WTC11 (cell line): ENCODE measurements around the gene CHD1L. TPM values are rescaled to one million over a fixed set of nuclear protein-coding genes. Genes with fewer than 3 reads are reported as not detected.

Source experiments
- ATAC-seq: fragments of 200-7000 bp; cut with Tn5 transposase; 2 replicates; pipeline ENCODE4 v1.10.0; 2021; ENCODE audit warnings: mild to moderate bottlenecking, moderate library complexity
- CTCF ChIA-PET: fragments of 300-600 bp; sonication (Branson Sonifier 250); formaldehyde crosslinking; loops from one replicate; lab custom pipeline; 2021; ENCODE audit warnings: antibody characterized with exemption; lab: Charles Lee
- POLR2A ChIA-PET: fragments of 350-600 bp; sonication (Branson Sonifier 250); formaldehyde crosslinking; loops from one replicate; lab custom pipeline; 2021; ENCODE audit warnings: antibody characterized with exemption; lab: Charles Lee
- DNase-seq: peaks from one replicate; pipeline ENCODE4 v3.0.0; 2021; ENCODE audit warnings: low spot score
- H3K27ac Mint-ChIP-seq: 2 replicates; pipeline ENCODE4 v1.8.0; 2021; ENCODE audit warnings: mixed read lengths
- H3K27me3 Mint-ChIP-seq: 2 replicates; pipeline ENCODE4 v1.8.0; 2021; ENCODE audit warnings: low read depth, mild to moderate bottlenecking, moderate library complexity, mixed read lengths
- H3K36me3 Mint-ChIP-seq: 2 replicates; pipeline ENCODE4 v1.8.0; 2021; ENCODE audit warnings: mixed read lengths
- H3K4me1 Mint-ChIP-seq: 2 replicates; pipeline ENCODE4 v1.8.0; 2022; ENCODE audit warnings: mixed read lengths
- H3K4me3 Mint-ChIP-seq: 2 replicates; pipeline ENCODE4 v1.8.0; 2021; ENCODE audit warnings: mild to moderate bottlenecking, moderate library complexity, mixed read lengths
- H3K9me3 Mint-ChIP-seq: 2 replicates; pipeline ENCODE4 v1.8.0; 2021; ENCODE audit warnings: mixed read lengths
- ERG ChIP-seq: fragments of 250-450 bp; sonication (Bioruptor Pico); IDR thresholded peaks from 2 replicates; pipeline ENCODE4 v1.8.0; 2021; ENCODE audit warnings: mild to moderate bottlenecking
- FOXJ3 ChIP-seq: sonication (generic); formaldehyde crosslinking; IDR thresholded peaks from 2 replicates; pipeline ENCODE4 v1.9.0; 2021; ENCODE audit warnings: missing genetic modification reagents, mild to moderate bottlenecking, borderline replicate concordance
- GABPB1 ChIP-seq: sonication (generic); formaldehyde crosslinking; IDR thresholded peaks from 2 replicates; pipeline ENCODE4 v1.8.1; 2023; ENCODE audit warnings: mild to moderate bottlenecking, missing genetic modification reagents
- IRF2 ChIP-seq: sonication (generic); formaldehyde crosslinking; IDR thresholded peaks from 2 replicates; pipeline ENCODE4 v1.8.0; 2022; ENCODE audit warnings: low read depth, missing genetic modification reagents, borderline replicate concordance
- JAZF1 ChIP-seq: fragments of 250-450 bp; sonication (Bioruptor Pico); IDR thresholded peaks from 2 replicates; pipeline ENCODE4 v1.9.0; 2021; ENCODE audit warnings: moderate library complexity, mild to moderate bottlenecking, inconsistent platforms
- MLX ChIP-seq: sonication (generic); formaldehyde crosslinking; IDR thresholded peaks from 2 replicates; pipeline ENCODE4 v1.8.1; 2023; ENCODE audit warnings: mild to moderate bottlenecking, missing genetic modification reagents, moderate library complexity
- TEAD1 ChIP-seq: sonication (generic); formaldehyde crosslinking; IDR thresholded peaks from 2 replicates; pipeline ENCODE4 v1.8.0; 2022; ENCODE audit warnings: mild to moderate bottlenecking, missing genetic modification reagents
- USF2 ChIP-seq: sonication (generic); formaldehyde crosslinking; IDR thresholded peaks from 2 replicates; pipeline ENCODE4 v1.8.1; 2023; ENCODE audit warnings: mild to moderate bottlenecking, missing genetic modification reagents, moderate library complexity
- ZNF121 ChIP-seq: sonication (generic); formaldehyde crosslinking; IDR thresholded peaks from 2 replicates; pipeline ENCODE4 v1.8.0; 2023; ENCODE audit warnings: missing genetic modification reagents
- ZNF416 ChIP-seq: fragments of 250-450 bp; sonication (Bioruptor Pico); IDR thresholded peaks from 2 replicates; pipeline ENCODE4 v1.9.0; 2021; ENCODE audit warnings: mild to moderate bottlenecking, inconsistent platforms
- total RNA-seq: library from RNA; stranded (reverse); gene quantifications from 3 replicates; pipeline ENCODE4 v1.2.3, GENCODE V29; 2021
- TF ChIP-seq, protein P1 (sequence below): sonication (generic); formaldehyde crosslinking; IDR thresholded peaks from 2 replicates; pipeline ENCODE4 v1.8.1; 2022; ENCODE audit warnings: low read depth, missing genetic modification reagents, borderline replicate concordance
- TF ChIP-seq, protein P2 (sequence below): sonication (generic); formaldehyde crosslinking; IDR thresholded peaks from 2 replicates; pipeline ENCODE4 v1.8.1; 2022; ENCODE audit warnings: mild to moderate bottlenecking, moderate library complexity, missing genetic modification reagents
- TF ChIP-seq, protein P3 (sequence below): sonication (generic); formaldehyde crosslinking; IDR thresholded peaks from 2 replicates; pipeline ENCODE4 v1.8.0; 2022; ENCODE audit warnings: mild to moderate bottlenecking, missing genetic modification reagents
- TF ChIP-seq, protein P4 (sequence below): fragments of 250-450 bp; sonication (Bioruptor Pico); IDR thresholded peaks from 2 replicates; pipeline ENCODE4 v1.9.0; 2021; ENCODE audit warnings: moderate library complexity, mild to moderate bottlenecking, inconsistent platforms, borderline replicate concordance

Gene CHD1L
- total RNA-seq, 1 experiment from 2014 or later = 68.7 TPM

DNA sequence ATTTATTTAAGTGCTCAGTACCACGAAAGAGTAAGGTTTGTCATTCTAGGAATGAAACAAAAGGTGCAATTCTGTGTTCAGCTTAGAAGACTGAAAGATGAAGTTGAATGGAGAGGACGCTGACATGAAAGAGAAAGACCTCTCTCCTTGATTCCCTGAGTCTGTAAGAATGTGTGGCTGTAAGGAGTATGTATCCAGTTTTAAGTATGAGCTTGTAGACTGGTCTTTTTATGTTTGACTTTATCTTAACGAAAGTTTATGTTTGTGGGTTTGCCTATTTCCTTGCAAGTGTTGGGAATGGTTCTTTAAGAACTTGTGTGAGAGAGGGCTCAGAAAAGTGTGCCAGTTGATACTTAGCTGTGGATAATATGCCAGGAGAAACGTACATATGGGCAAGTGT, 1.4 kb downstream of the CHD1L start:
- no peak overlapping the region for H3K27ac Mint-ChIP-seq
- H3K9me3 Mint-ChIP-seq = no peaks in the 10 kb centered on the region
- H3K4me3 Mint-ChIP-seq = peak overlapping the region; percentile 79
- POLR2A ChIA-PET = interaction anchor here (0.8 kb wide), 1 partner anchor 72 kb away, joined by 3 read pairs; the partner anchor contains the start of gene PRKAB2
- ATAC-seq (no peak), DNase-seq (no peak)
- CTCF ChIA-PET = interaction anchor here (0.8 to 3.3 kb wide), 9 partner anchors 12 to 164 kb away, joined by 3 to 67 read pairs (median 4); partner anchors contain the start of genes FMO5 and PRKAB2
- no peaks in the 10 kb centered on the region for H3K36me3 Mint-ChIP-seq
- H3K27me3 Mint-ChIP-seq = no peaks in the 10 kb centered on the region
- peaks cover 73% of the 10 kb centered on the region for H3K4me1 Mint-ChIP-seq
- TF ChIP-seq MLX (no peak), IRF2 (no peak), FOXJ3 (CRISPR knock-in tag) (no peak)
- TF ChIP-seq, protein P1, sequence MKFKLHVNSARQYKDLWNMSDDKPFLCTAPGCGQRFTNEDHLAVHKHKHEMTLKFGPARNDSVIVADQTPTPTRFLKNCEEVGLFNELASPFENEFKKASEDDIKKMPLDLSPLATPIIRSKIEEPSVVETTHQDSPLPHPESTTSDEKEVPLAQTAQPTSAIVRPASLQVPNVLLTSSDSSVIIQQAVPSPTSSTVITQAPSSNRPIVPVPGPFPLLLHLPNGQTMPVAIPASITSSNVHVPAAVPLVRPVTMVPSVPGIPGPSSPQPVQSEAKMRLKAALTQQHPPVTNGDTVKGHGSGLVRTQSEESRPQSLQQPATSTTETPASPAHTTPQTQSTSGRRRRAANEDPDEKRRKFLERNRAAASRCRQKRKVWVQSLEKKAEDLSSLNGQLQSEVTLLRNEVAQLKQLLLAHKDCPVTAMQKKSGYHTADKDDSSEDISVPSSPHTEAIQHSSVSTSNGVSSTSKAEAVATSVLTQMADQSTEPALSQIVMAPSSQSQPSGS = no peak

- Mint-ChIP-seq H3K4me1 (peaks cover 71% of the 10 kb centered on the region), H3K9me3 (no peaks in the 10 kb centered on the region), H3K27me3 (no peaks in the 10 kb centered on the region), H3K4me3 (peak overlapping the region; percentile 79), H3K36me3 (no peaks in the 10 kb centered on the region), H3K27ac (no peak overlapping the region)
- ATAC-seq (no peak), DNase-seq (no peak)
- ChIA-PET POLR2A (no interaction called here), CTCF (interaction anchor here (1.0 to 1.1 kb wide), 2 partner anchors 72 to 165 kb away, joined by 3 read pairs; no protein-coding TSS in a partner anchor)
- TF ChIP-seq GABPB1 (CRISPR knock-in tag) (no peak), TEAD1 (CRISPR knock-in tag) (no peak), IRF2 (no peak), USF2 (CRISPR knock-in tag) (0 out of 2 replicates have a peak, but pooled peaks have one; percentile 29), JAZF1 (CRISPR knock-in tag) (no peak), ZNF416 (no peak)
- TF ChIP-seq, protein P2, sequence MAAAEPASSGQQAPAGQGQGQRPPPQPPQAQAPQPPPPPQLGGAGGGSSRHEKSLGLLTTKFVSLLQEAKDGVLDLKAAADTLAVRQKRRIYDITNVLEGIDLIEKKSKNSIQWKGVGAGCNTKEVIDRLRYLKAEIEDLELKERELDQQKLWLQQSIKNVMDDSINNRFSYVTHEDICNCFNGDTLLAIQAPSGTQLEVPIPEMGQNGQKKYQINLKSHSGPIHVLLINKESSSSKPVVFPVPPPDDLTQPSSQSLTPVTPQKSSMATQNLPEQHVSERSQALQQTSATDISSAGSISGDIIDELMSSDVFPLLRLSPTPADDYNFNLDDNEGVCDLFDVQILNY (CRISPR knock-in tag) = no peak
- TF ChIP-seq, protein P3, sequence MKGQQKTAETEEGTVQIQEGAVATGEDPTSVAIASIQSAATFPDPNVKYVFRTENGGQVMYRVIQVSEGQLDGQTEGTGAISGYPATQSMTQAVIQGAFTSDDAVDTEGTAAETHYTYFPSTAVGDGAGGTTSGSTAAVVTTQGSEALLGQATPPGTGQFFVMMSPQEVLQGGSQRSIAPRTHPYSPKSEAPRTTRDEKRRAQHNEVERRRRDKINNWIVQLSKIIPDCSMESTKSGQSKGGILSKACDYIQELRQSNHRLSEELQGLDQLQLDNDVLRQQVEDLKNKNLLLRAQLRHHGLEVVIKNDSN (CRISPR knock-in tag) = peak; percentile 19; the same call in 1 of the 2 replicates
- TF ChIP-seq, protein P1 = no peak
- TF ChIP-seq, protein P4, sequence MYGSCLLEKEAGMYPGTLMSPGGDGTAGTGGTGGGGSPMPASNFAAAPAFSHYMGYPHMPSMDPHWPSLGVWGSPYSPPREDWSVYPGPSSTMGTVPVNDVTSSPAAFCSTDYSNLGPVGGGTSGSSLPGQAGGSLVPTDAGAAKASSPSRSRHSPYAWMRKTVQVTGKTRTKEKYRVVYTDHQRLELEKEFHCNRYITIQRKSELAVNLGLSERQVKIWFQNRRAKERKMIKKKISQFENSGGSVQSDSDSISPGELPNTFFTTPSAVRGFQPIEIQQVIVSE (CRISPR knock-in tag) = no peak
- TF ChIP-seq, all 79 proteins: peak for 2
Observed at GRCh38 chr1:147245129-147245528, 2.6 kb downstream of the CHD1L start.

DNA sequence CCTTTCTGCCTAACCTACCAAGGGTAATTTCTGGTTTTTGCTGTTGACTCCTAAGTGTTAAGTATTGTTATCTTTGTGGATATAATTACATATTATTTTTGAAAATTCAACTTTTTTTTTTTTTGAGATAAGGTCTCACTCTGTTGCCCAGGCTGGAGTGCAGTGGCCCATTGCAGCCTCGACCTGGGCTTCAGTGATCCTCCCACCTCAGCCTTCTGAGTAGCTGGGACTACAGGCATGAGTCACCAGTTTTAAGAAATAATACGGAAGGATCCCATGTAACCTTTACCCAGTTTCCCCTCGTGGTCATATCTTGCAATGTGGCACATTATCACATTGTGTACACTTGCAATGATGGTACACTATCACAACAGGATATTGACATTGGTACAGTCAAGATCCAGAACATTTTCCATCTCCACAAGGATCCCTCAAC, 3.1 kb downstream of the CHD1L start:
- ATAC-seq (no peak), DNase-seq (no peak)
- no peaks in the 10 kb centered on the region for H3K9me3 Mint-ChIP-seq
- no peak overlapping the region for H3K27ac Mint-ChIP-seq
- no peaks in the 10 kb centered on the region for H3K27me3 Mint-ChIP-seq
- no peak overlapping the region for H3K4me3 Mint-ChIP-seq
- CTCF ChIA-PET = interaction anchor here (0.8 to 1.1 kb wide), 3 partner anchors 72 to 165 kb away, joined by 3 read pairs; no protein-coding TSS in a partner anchor
- TF ChIP-seq ZNF121 (CRISPR knock-in tag) (peak; percentile 75; the same call in 1 of the 2 replicates), ERG (no peak)
- POLR2A ChIA-PET = interaction anchor here (1.0 kb wide), 1 partner anchor 161 kb away, joined by 3 read pairs; no protein-coding TSS in a partner anchor
- peaks cover 69% of the 10 kb centered on the region for H3K4me1 Mint-ChIP-seq
- H3K36me3 Mint-ChIP-seq = no peaks in the 10 kb centered on the region
